NCI-H146 treated with DMSO at 0.1 percent for 48 hours (cell line): Measurements from ENCODE around the gene RFPL1.
A peak's percentile ranks its signal among the peaks of the same experiment; 100 is the strongest.

Experiments
- DNase-seq: peaks from one replicate; lab custom pipeline; 2025; ENCODE audit not compliant: unreplicated experiment; lab: John Stamatoyannopoulos, UW

The RFPL1 gene

GRCh38 chr22:29442976-29443375 lies 4.6 kb downstream of the RFPL1 start:
- DNase-seq, result no peak

GRCh38 chr22:29443452-29443851 lies 5.1 kb downstream of the RFPL1 start:
- DNase-seq, result no peak

DNA sequence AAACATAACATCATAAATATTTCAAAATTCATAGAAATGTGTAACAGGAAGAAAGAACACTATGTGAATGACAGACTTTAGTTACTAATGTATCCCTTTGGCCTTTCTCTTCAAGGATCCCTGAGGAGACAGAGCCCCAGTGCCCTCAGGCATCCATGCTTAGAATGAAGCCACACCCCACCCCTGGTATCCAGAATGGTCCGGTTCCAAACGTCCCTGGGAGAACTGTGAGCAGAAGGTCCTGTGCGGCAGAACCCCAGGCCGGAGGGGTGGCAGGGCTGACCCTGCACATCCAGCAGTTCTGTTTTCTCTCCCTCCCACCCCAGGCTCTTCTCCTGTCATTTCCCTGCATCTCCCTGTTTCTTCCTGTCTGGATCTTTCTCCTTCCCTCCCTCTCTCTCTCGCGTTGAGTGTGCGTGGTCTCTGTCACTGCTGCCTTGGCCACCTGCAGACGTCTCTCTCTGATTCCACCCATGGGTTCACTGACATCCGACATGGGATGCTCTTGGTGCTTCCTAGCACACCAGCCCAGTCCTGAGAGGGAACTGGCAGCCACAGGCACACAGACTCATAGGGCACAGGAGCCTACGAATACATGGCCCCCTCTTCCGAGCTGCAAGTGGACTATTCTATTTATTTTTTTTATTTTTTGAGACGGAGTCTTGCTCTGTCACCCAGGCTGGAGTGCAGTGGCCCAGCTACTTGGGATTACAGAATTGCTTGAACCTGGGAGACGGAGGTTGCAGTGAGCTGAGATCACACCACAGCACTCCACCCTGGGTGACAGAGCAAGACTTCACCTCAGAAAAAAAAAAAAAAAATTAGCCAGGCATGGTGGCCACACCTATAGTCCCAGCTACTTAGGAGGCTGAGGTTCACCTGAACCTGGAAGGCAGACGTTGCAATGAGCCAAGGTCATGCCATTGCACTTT lies 5.7 kb downstream of the RFPL1 start:
- no peak for DNase-seq

GRCh38 chr22:29445508-29445907 lies 7.1 kb downstream of the RFPL1 start:
- no peak for DNase-seq

DNA sequence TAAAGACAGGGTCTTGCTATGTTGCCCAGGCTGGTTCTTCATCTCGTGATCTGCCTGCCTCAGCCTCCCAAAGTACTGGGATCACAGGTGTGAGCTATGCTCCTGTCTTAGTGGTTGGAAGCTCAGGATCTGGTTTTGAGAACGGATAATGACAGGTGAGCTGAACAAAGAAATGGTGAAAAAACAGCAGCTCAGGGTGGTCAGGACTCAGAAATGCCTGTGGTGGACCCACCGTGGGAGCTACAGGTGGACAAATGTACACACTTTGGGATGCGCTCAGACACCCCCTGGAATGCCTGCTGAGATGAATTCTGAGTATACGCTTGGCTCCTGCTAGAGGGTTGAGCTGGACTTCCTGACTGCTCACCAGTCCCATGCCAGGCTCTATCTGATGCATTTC lies 9.5 kb downstream of the RFPL1 start:
- no peak for DNase-seq

DNA sequence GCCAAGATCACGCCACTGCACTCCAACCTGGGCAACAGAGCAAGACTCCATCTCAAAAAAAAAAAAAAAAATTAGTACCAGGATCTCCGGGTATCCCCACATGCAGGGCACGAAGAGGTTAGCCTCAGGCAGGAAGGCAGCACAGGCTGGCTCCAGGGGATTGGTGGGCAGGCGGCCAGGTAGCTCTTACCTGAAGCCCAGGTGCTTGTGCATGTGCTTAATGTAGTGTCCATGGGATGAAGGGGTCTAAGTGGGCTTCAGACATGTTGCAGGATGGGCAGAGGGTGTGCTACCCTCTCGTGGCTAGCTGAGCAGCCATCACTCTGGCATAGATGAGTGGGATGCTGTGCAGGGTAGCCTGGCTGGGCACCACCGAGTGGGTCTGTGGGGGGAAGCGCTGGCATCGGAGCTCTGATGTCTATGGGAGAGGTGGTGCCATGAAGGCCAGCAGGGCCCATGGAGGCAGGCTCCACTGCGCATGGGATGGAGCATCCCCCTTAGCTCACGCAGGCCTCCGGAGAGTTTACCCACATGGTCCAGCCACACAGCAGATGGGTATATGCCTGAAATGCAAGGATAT lies 11.0 kb downstream of the RFPL1 start:
- DNase-seq, result no peak

DNA sequence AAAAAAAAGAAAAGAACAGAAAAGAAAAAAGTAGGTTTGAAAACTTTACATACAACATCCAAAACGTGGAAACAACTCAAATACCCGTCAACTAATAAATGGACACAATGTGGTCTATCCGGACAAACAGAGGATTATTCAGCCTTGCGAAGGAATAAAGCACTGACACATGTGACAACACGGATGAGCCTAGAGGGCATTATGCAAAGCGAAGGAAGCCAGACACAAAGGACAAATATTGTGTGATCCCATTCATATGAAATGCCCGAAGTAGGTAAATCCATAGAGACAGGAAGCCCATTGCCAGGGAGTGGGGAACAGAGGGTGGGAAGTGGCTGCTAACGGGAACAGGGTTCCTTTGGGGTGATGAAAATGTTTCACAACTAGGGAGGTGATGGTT lies 11.8 kb downstream of the RFPL1 start:
- DNase-seq, result no peak

- no peak for DNase-seq
These were observed 13.5 kb downstream of the RFPL1 start for GRCh38 chr22:29451863-29452262.

DNA sequence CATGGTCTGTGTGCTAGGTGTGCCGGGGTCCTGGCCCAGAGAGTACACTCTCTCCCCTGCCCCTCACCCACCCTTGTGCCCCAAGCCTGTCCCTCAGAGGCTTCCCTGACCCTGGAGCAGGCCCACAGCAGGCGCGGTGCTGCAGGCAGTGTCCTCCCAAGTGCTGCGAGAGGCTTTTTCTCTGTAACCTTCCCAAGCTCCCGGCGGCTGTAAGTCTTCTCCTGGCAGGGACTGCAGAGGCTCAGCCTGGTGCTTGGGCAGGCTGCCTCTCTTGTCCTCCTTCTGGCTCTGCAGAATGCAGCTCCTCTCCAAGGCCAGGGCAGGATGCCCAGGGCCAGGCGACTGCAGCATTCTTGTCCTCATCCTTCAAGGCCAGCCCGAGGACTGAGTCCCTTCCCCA lies 15.9 kb downstream of the RFPL1 start:
- DNase-seq, result no peak

DNA sequence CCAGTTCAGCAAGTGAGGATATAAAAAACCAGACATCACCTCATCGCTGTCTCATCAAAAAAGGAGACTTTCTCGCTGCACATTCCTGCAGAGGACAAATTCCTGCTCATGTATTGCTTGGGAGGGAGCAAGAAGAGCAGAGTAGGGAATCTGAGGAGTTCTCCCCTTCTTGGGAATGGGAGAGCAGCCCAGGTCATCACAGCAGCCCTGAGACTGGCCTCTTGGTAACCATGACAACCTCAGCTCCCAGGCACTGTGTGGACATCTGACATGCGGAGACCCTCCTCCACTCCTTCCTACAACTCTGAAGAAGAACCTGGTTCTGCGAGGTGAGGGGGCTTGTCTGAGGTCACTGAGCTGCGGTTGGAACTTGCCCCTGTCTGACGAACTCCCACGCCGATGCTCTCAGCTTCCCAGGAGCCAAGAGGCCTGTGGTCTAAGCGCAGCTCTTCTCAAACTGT lies 17.9 kb downstream of the RFPL1 start:
- DNase-seq, result no peak

GRCh38 chr22:29457730-29458129 lies 19.3 kb downstream of the RFPL1 start:
- peak; percentile 31 for DNase-seq

DNA sequence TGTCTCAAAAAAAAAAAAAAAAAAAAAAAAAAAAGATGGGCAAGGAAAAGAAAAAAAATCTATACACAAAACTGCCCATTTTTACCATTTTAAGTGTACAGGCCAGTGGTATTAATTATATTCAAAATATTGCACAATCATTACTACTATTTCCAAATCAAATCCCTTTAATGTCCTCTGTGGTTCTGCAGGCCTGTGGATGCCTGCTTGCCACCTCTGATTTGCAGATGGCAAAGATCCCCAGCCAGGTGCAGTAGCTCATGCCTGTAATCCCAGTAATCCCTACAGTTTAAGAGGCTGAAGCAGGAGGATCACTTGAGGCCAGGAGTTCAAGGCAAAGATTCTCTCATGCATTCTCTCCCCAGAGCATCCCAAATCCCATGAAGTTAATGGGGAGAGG lies 20.2 kb downstream of the RFPL1 start:
- no peak for DNase-seq

GRCh38 chr22:29459773-29460172 lies 21.4 kb downstream of the RFPL1 start:
- no peak for DNase-seq

GRCh38 chr22:29461263-29461662 lies 22.9 kb downstream of the RFPL1 start:
- DNase-seq, result no peak

GRCh38 chr22:29463629-29464028 lies 25.2 kb downstream of the RFPL1 start:
- DNase-seq, result no peak

GRCh38 chr22:29464581-29464980 lies 26.2 kb downstream of the RFPL1 start:
- no peak for DNase-seq

DNA sequence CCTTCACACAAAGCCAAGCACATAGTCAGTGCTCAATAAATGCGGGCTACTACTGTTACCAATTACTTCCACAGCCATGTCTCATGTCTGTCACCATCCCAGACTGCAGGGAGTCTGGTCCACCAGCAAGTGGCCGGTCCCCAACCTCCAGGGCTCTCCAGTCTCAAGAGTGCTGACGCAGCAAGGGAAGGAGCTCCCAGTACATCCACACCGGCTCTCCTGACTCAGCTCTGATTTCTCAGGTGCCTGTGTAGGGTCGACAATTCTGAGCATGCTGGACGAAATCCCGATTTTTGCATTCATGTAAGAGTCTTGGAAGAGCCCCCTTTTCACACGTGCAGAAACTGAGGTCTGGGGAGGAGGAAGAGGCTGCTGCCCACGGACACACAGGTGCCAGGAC lies 31.4 kb downstream of the RFPL1 start:
- no peak for DNase-seq

GRCh38 chr22:29470159-29470855 lies 31.9 kb downstream of the RFPL1 start:
- peak; percentile 33 for DNase-seq

- DNase-seq, result no peak
These were observed 34.6 kb downstream of the RFPL1 start for GRCh38 chr22:29473001-29473400.

GRCh38 chr22:29475550-29475949 lies 37.2 kb downstream of the RFPL1 start:
- no peak for DNase-seq

- no peak for DNase-seq
These were observed 37.7 kb downstream of the RFPL1 start for GRCh38 chr22:29476116-29476515.
